ENCODE data around the gene CCNO. TPM values are rescaled to one million over a fixed set of nuclear protein-coding genes. Genes with fewer than 3 reads are reported as not detected.

Gene CCNO
- total RNA-seq, 4 donors from 2014 or later: 0.95 to 1.6 (median 1.1) TPM

DNA sequence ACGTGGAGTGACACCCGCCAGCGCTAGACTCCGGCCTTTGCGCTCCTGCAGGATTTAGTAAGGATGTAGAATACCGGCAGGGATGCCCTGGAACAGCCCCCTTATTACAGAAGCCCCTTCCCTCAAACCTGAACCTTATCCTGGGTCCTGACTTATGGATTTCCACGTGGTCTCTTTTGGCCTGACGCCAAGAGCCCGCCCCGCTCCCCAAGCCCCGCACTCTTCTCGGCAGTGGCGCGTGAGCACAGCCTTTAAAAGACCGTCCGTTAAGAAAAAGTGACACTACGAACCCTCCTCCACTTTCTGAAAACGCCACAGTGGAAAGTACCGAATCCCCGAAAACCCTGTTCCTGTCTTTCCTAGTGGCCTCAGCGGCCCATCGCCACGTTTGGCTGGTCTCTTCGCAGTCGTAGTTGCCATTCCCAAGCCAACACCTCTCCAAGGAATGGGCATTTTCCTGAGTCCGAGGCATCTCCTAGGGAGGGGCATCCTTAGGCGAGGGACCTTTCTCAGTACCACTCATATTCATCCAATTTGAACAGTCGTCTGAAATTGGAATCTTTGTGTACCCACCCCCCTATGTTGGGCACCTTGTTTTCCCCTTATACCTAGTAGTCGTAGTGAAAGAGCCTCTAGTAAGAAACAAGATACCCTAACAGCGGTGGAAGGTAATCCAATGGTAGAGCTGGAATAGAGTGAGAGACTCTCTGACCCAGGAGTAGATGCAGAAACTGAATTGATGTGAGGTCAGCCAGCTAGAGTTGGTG is 5.6 kb downstream of the CCNO start:
- Histone ChIP-seq H3K4me1 (peaks cover 35 to 51% (median 36%) of the 10 kb centered on the region in 3 donors), H3K4me3 (peak overlapping the region; percentile 38 to 63 (median 47)), H3K9me3 (no peaks in the 10 kb centered on the region), H3K27me3 (peaks cover 7 to 100% (median 31%) of the 10 kb centered on the region in 4 donors), H3K36me3 (no peaks in the 10 kb centered on the region), H3K27ac (no peak overlapping the region)
- 15 to 18% methylated on average over 26 to 30 of the region's 30 CpGs for WGBS, 2 donors
- no peak for DNase-seq
- TF ChIP-seq POLR2A (IDR thresholded peaks at IDR 0.05): no peak
- intact Hi-C loops (cut with DNase I): no loop called here

DNA sequence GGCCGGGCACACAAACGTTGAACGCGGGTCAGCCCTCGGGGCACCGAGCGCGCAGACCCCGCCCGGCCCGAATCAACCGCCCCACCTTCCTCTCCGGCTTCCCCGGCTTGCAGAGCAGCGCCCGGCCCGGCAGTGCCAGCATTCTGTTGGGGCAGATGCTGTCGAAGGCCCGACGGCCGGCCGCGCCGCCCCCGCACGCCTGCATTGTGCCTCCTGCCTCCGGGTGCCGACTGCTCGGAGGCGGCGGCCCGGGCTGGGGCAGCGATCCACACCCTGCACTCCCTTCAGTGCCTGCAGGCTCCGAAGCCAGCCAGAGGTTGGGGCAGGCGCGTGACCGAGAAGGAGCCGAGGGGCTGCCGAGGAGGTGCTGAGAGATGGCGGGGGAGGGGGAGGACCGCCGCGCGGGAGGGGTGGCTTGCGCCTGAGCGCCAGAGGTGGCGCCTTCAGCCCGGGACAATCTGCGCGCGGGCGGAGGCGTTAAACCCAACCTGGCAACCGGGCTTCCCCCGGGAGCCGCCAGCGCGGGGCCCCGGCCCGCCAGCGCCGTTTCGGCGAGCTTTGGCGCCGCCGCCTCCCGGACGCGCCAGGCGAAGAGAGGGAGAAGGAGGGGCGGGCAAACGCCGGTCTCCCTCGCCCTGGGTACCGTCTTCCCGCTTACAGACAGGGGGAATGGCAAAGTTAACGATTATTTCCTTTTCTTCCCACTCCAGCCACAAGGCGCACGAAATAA is 6.3 kb downstream of the CCNO start, which contains the start of gene MCIDAS:
Gene MCIDAS (minus strand): TSS at position 382 of the 730 bp plus-strand sequence. CDS start 177 bp downstream, at position 205.
- Histone ChIP-seq H3K9me3 (no peaks in the 10 kb centered on the region), H3K4me3 (peak within 1 kb of the TSS; percentile 38 to 63 (median 47)), H3K27ac (no peak within 1 kb of the TSS), H3K4me1 (peaks cover 28 to 47% (median 30%) of the 10 kb centered on the region in 3 donors), H3K27me3 (peaks cover 7 to 100% (median 35%) of the 10 kb centered on the region in 4 donors), H3K36me3 (no peaks in the 10 kb centered on the region)
- no peak for TF ChIP-seq POLR2A (IDR thresholded peaks at IDR 0.05)
- TF ChIP-seq, protein P1, sequence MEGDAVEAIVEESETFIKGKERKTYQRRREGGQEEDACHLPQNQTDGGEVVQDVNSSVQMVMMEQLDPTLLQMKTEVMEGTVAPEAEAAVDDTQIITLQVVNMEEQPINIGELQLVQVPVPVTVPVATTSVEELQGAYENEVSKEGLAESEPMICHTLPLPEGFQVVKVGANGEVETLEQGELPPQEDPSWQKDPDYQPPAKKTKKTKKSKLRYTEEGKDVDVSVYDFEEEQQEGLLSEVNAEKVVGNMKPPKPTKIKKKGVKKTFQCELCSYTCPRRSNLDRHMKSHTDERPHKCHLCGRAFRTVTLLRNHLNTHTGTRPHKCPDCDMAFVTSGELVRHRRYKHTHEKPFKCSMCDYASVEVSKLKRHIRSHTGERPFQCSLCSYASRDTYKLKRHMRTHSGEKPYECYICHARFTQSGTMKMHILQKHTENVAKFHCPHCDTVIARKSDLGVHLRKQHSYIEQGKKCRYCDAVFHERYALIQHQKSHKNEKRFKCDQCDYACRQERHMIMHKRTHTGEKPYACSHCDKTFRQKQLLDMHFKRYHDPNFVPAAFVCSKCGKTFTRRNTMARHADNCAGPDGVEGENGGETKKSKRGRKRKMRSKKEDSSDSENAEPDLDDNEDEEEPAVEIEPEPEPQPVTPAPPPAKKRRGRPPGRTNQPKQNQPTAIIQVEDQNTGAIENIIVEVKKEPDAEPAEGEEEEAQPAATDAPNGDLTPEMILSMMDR (IDR thresholded peaks at IDR 0.05): peak in 2 of 6 experiments; percentile 9 to 21
- no peak for DNase-seq
- WGBS, 2 donors: 0% methylated on average over 1 to 3 of the region's 80 CpGs
- intact Hi-C loops (cut with DNase I): no loop called here

DNA sequence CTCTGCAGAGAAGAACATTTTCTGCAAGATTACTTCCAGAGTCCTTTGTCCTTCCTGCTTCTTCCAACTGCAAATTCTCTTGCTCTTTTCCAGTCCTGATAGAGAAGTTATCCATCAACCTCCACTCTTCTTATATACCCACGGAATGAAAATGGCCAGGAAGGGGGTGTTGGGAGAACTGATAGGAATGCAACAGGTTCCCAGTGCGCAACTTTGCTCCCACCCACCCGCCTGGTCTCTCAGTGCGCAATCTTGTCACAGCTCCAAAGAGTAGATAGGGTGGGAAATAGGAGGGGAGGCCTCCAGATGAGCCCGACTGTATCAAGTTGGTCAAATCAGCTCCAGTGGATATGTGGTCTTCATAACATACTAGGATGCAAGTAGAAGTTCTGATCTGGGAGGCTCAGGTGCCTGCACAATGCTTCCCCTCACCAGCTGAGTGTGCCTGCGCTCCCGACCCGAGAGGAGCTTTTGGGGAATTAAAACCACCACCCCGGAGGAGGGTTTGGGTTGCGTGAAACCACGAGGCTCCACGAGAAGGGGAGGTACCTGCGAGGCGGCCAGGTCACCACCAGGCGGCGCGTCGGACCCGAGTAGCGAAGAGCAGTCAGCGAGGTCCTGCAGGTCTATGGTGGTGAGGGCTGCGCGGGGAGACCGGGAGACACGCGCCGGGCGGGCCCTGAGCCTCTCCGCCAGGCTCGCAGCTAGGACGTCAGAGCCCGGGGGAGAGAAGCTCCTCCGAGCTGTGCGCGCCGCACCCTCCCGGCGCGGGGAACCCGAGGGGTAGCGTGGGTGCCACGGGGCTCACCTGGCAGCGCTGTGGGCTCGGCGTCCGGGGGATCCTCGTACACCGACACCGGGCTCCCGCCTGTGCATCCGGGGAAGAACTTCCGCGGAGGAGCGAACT is 7.1 kb downstream of the CCNO start:
- Histone ChIP-seq H3K27ac (no peak overlapping the region), H3K4me1 (peaks cover 20 to 39% (median 22%) of the 10 kb centered on the region in 3 donors), H3K9me3 (no peaks in the 10 kb centered on the region), H3K27me3 (peaks cover 7 to 100% (median 34%) of the 10 kb centered on the region in 4 donors), H3K36me3 (no peaks in the 10 kb centered on the region), H3K4me3 (peak overlapping the region; percentile 38 to 63 (median 47))
- no peak for DNase-seq
- intact Hi-C loops (cut with DNase I): no loop called here
- WGBS, 2 donors: 6 to 17% methylated on average over 9 to 12 of the region's 54 CpGs
- TF ChIP-seq, protein P1 (IDR thresholded peaks at IDR 0.05): peak in 5 of 6 experiments; percentile 40 to 77 (median 61)
- TF ChIP-seq POLR2A (IDR thresholded peaks at IDR 0.05): no peak

DNA sequence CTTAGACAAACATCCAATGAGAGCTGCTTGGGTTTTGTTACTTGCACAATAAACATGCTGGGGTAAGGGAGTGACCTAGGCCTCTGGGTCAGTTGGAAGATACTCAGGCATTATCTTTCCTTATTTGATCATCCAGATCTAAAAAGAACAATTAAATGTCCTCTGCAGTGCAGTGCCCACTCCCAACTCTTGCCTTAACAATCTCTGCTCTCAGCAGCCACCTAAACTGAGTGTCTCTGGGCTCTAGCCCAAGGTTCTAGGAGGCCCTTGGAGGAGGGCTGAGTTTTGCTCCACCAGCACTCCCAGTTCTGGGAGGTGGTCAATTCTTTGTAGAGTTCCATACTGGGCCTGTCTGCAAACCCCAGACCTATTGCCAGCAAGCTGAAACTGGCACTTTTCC is 8.1 kb downstream of the CCNO start:
- intact Hi-C loops (cut with DNase I): no loop called here
- no peak for TF ChIP-seq POLR2A (IDR thresholded peaks at IDR 0.05)
- TF ChIP-seq, protein P1 (IDR thresholded peaks at IDR 0.05): no peak
- Histone ChIP-seq H3K4me1 (peaks cover 17 to 40% (median 20%) of the 10 kb centered on the region in 3 donors), H3K27me3 (peaks cover 4 to 100% (median 40%) of the 10 kb centered on the region in 4 donors), H3K27ac (no peak overlapping the region), H3K36me3 (no peaks in the 10 kb centered on the region), H3K9me3 (no peaks in the 10 kb centered on the region), H3K4me3 (no peak overlapping the region)
- no peak for DNase-seq

DNA sequence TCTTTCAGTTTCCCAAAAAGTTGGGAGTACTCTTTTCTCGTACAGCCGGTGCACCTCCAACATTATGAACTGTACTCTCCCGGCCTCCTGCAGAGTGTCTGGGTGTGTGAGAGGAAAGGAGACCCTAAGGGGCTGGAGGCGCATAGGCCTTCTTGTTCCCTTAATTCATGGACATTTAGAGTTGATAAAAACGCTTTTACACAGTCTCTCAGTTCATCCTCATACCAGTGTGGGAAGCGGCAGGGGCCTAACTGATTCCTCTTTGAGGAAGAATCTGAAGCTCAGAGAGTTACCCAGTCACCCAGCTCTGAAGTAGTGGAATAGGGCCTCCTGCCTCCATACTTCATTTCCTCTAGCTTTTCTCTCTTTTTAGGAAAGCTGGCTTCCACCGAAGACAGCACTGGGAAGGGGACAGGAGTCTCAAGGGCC is 9.6 kb downstream of the CCNO start:
- H3K9me3 ChIP-seq: no peaks in the 10 kb centered on the region
- DNase-seq: no peak
- no peaks in the 10 kb centered on the region for H3K36me3 ChIP-seq
- no peak overlapping the region for H3K27ac ChIP-seq
- H3K4me1 ChIP-seq: peaks cover 17 to 47% (median 22%) of the 10 kb centered on the region in 3 donors
- peaks cover 0 to 98% (median 37%) of the 10 kb centered on the region in 4 donors for H3K27me3 ChIP-seq
- H3K4me3 ChIP-seq: peak overlapping the region in 1 of 4 donors; percentile 27
- intact Hi-C loops (cut with DNase I): no loop called here
- WGBS, 2 donors: 36 to 72% methylated on average over 5 to 7 of the region's 7 CpGs
- no peak for TF ChIP-seq POLR2A (IDR thresholded peaks at IDR 0.05)
- TF ChIP-seq, protein P1 (IDR thresholded peaks at IDR 0.05): no peak

All from esophagus squamous epithelium (tissue), 5 donors.